Measurements from ENCODE around the gene FSTL4. TPM values are rescaled to one million over a fixed set of nuclear protein-coding genes. Genes with fewer than 3 reads are reported as not detected.

FSTL4 gene
- total RNA-seq, 1 experiment from 2014 or later: 14.3 TPM

GRCh38 chr5:133434336-133434735, 178.0 kb downstream of the FSTL4 start:
- no peak for DNase-seq (ENCODE audit: extremely low read depth, low read depth)

GRCh38 chr5:133433641-133434040, 178.7 kb downstream of the FSTL4 start:
- DNase-seq (ENCODE audit: extremely low read depth, low read depth): no peak

- no peak for DNase-seq (ENCODE audit: extremely low read depth, low read depth)
These were observed 179.3 kb downstream of the FSTL4 start for GRCh38 chr5:133432956-133433532.

- DNase-seq (ENCODE audit: extremely low read depth, low read depth): no peak
These were observed 180.9 kb downstream of the FSTL4 start for GRCh38 chr5:133431326-133431865.

GRCh38 chr5:133430095-133430494, 182.2 kb downstream of the FSTL4 start:
- DNase-seq (ENCODE audit: extremely low read depth, low read depth): no peak

GRCh38 chr5:133429046-133429445, 183.3 kb downstream of the FSTL4 start:
- no peak for DNase-seq (ENCODE audit: extremely low read depth, low read depth)

GRCh38 chr5:133428072-133428660, 184.2 kb downstream of the FSTL4 start:
- DNase-seq (ENCODE audit: extremely low read depth, low read depth): no peak

GRCh38 chr5:133427121-133427777, 185.1 kb downstream of the FSTL4 start:
- no peak for DNase-seq (ENCODE audit: extremely low read depth, low read depth)

GRCh38 chr5:133426264-133426663, 186.1 kb downstream of the FSTL4 start:
- DNase-seq (ENCODE audit: extremely low read depth, low read depth): no peak

GRCh38 chr5:133425764-133426163, 186.6 kb downstream of the FSTL4 start:
- DNase-seq (ENCODE audit: extremely low read depth, low read depth): no peak

GRCh38 chr5:133425222-133425621, 187.1 kb downstream of the FSTL4 start:
- DNase-seq (ENCODE audit: extremely low read depth, low read depth): no peak

GRCh38 chr5:133423618-133424282, 188.6 kb downstream of the FSTL4 start:
- DNase-seq (ENCODE audit: extremely low read depth, low read depth): peak; percentile 44

- DNase-seq (ENCODE audit: extremely low read depth, low read depth): no peak
These were observed 189.2 kb downstream of the FSTL4 start for GRCh38 chr5:133423011-133423617.

- DNase-seq (ENCODE audit: extremely low read depth, low read depth): no peak
These were observed 190.5 kb downstream of the FSTL4 start for GRCh38 chr5:133421806-133422205.

GRCh38 chr5:133421394-133421793, 190.9 kb downstream of the FSTL4 start:
- DNase-seq (ENCODE audit: extremely low read depth, low read depth): no peak

- DNase-seq (ENCODE audit: extremely low read depth, low read depth): no peak
These were observed 191.7 kb downstream of the FSTL4 start for GRCh38 chr5:133420440-133421301.

GRCh38 chr5:133415906-133416305, 196.4 kb downstream of the FSTL4 start:
- no peak for DNase-seq (ENCODE audit: extremely low read depth, low read depth)

- DNase-seq (ENCODE audit: extremely low read depth, low read depth): no peak
These were observed 196.8 kb downstream of the FSTL4 start for GRCh38 chr5:133415506-133415905.

- DNase-seq (ENCODE audit: extremely low read depth, low read depth): no peak
These were observed 199.7 kb downstream of the FSTL4 start for GRCh38 chr5:133412661-133413060.

GRCh38 chr5:133410335-133410828, 202.0 kb downstream of the FSTL4 start:
- DNase-seq (ENCODE audit: extremely low read depth, low read depth): no peak
